Measurements from ENCODE around the gene HUWE1. TPM values are rescaled to one million over a fixed set of nuclear protein-coding genes. Genes with fewer than 3 reads are reported as not detected.

Gene HUWE1
- total and polyA plus RNA-seq, 2 experiments from 2014 or later = 61.2 to 225 TPM

GRCh38 chrX:53558646-53559045, 127.9 kb downstream of the HUWE1 start (continued):
- TF ChIP-seq ZNF462 (CRISPR knock-in tag; IDR thresholded peaks at IDR 0.05) (no peak), ETS1 (IDR thresholded peaks at IDR 0.05) (no peak), EZH2phosphoT487 (IDR thresholded peaks at IDR 0.05; ENCODE audit: unreplicated experiment) (no peak), NANOG (IDR thresholded peaks at IDR 0.05; ENCODE audit: borderline replicate concordance) (no peak), POLR2AphosphoS5 (IDR thresholded peaks at IDR 0.05; ENCODE audit: low read depth) (no peak), CREB1 (CRISPR knock-in tag; IDR thresholded peaks at IDR 0.05; ENCODE audit: low read depth) (no peak)

- Histone ChIP-seq H4K20me1 (replicated peaks; ENCODE audit: insufficient read depth) (no peaks in the 10 kb centered on the region), H3K4me2 (no peak overlapping the region), H3K79me2 (replicated peaks; ENCODE audit: insufficient read depth) (no peaks in the 10 kb centered on the region), H2AFZ (no peak overlapping the region), H3K4me1 (ENCODE audit: insufficient read depth) (no peaks in the 10 kb centered on the region), H3K27me3 (ENCODE audit: insufficient read depth) (no peaks in the 10 kb centered on the region), H3K9me2 (ENCODE audit: insufficient read depth) (no peaks in the 10 kb centered on the region), H3K36me3 (ENCODE audit: insufficient read depth) (peaks cover 45% of the 10 kb centered on the region), H3F3A (replicated peaks; ENCODE audit: low read depth) (no peaks in the 10 kb centered on the region), H3K27ac (ENCODE audit: low read depth) (no peak overlapping the region), H3K4me3 (no peak overlapping the region)
- Mint-ChIP-seq H3K27ac (no peak overlapping the region), H3K4me1 (no peaks in the 10 kb centered on the region), H3K36me3 (ENCODE audit: low read depth) (peaks cover 87% of the 10 kb centered on the region), H3K27me3 (ENCODE audit: insufficient read depth, low read depth, poor library complexity) (peaks cover 3% of the 10 kb centered on the region), H3K4me3 (no peak overlapping the region), H3K9me3 (no peaks in the 10 kb centered on the region)
- no peak for ATAC-seq
- DNase-seq (ENCODE audit: low spot score) = no peak
- TF ChIP-seq EZH2phosphoT487 (IDR thresholded peaks at IDR 0.05; ENCODE audit: unreplicated experiment) (no peak), STAT1 (IDR thresholded peaks at IDR 0.05; ENCODE audit: unreplicated experiment) (no peak), EZH2 (IDR thresholded peaks at IDR 0.05; ENCODE audit: low read depth, unreplicated experiment) (no peak), CTCF (conservative IDR thresholded peaks at IDR 0.05; ENCODE audit: low read depth in 2 of 2) (no peak), ETS1 (IDR thresholded peaks at IDR 0.05) (no peak)
Measured at GRCh38 chrX:53556868-53557267, 129.7 kb downstream of the HUWE1 start.

All from GM23338 (cell line).